GM21528 (cell line): ENCODE data around the gene CMIP.

Experiments used
- ATAC-seq: cut with Tn5 transposase; IDR thresholded peaks from one replicate; pipeline ENCODE4 v1.9.1; 2021; ENCODE audit warnings: mild to moderate bottlenecking, moderate library complexity; ENCODE audit not compliant: unreplicated experiment, low FRiP score

Gene CMIP

GRCh38 chr16:81544700-81545271 lies 100.2 kb downstream of the CMIP start:
- ATAC-seq, result no peak

DNA sequence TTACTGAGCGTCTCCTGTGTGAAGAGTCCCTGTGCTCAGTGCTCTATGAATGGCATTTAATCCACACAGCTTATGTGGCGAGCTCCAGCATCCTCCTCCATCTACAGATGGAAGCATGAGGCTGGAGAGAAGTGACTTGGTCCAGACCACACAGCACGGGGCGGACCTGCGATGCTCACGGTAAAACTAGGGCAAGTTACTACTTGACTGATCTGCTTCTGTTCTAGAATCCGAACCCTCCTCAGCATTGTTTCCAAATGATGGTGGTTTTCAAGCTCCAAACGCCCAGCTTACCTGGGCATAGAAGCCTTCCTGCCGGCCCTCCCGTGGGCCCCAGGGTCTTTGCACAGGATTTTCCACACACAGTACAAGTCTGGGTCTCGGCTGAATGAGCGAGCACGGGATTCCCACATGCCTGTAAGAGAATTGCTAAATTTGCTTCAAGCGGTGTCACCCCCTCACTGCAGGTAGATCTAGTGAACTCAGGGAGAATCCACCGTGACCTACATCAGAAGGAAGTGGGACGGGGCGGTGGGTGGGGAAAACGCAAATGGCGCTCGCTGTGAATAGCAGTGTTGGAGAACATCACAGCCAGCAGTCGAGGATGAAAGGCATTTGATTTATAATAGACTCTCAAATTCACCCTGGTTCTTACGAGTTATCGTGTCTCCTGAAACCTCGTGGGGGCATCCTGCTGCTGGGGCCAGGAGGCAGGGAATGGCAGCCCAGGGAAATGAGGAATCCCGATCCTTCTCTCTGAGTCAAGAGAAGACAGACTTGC lies 101.1 kb downstream of the CMIP start:
- no peak for ATAC-seq

GRCh38 chr16:81546781-81547180 lies 102.2 kb downstream of the CMIP start:
- ATAC-seq, result no peak

GRCh38 chr16:81547194-81547938 lies 102.8 kb downstream of the CMIP start:
- ATAC-seq, result no peak

- no peak for ATAC-seq
Measured at GRCh38 chr16:81547939-81548216, 103.3 kb downstream of the CMIP start.

DNA sequence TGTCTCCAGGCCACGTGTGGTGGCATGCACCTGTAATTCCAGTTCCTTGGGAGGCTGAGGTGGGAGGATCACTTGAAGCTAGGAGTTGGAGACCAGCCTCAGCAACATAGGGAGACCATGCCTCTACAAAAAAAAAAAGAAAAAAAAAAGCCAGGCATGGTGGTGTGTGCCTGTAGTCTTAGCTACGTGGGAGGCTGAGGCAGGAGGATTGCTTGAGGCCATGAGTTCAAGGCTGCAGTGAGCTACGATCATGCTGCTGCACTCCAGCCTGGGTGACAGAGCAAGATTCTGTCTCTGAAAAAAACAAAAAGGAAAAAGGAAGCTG lies 103.9 kb downstream of the CMIP start:
- ATAC-seq, result no peak

- ATAC-seq, result no peak
Measured at GRCh38 chr16:81548876-81549546, 104.4 kb downstream of the CMIP start.

- no peak for ATAC-seq
Measured at GRCh38 chr16:81549547-81550431, 105.2 kb downstream of the CMIP start.

DNA sequence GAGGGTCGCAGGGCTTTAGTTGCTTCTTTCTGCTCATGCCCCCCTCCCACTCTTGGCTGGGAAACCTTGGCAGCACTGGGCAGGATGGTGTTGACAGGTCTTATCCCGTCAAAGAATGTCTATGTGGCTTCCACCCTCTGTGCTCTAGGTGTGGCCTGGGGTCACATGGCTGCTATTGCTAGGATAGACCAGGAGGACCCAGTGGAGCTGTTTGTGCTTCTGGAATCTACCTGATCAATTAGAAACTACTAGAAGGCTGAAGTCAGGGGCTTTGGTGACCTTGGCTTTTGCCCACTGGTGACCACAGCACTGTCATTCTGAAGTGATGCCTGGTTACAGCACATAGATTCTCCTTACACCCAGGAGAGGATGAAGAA lies 105.8 kb downstream of the CMIP start:
- ATAC-seq, result no peak

GRCh38 chr16:81551151-81551808 lies 106.7 kb downstream of the CMIP start:
- ATAC-seq, result no peak

- ATAC-seq, result no peak
Measured at GRCh38 chr16:81551821-81552304, 107.3 kb downstream of the CMIP start.

- no peak for ATAC-seq
Measured at GRCh38 chr16:81552743-81553079, 108.1 kb downstream of the CMIP start.

- no peak for ATAC-seq
Measured at GRCh38 chr16:81553080-81553813, 108.6 kb downstream of the CMIP start.

DNA sequence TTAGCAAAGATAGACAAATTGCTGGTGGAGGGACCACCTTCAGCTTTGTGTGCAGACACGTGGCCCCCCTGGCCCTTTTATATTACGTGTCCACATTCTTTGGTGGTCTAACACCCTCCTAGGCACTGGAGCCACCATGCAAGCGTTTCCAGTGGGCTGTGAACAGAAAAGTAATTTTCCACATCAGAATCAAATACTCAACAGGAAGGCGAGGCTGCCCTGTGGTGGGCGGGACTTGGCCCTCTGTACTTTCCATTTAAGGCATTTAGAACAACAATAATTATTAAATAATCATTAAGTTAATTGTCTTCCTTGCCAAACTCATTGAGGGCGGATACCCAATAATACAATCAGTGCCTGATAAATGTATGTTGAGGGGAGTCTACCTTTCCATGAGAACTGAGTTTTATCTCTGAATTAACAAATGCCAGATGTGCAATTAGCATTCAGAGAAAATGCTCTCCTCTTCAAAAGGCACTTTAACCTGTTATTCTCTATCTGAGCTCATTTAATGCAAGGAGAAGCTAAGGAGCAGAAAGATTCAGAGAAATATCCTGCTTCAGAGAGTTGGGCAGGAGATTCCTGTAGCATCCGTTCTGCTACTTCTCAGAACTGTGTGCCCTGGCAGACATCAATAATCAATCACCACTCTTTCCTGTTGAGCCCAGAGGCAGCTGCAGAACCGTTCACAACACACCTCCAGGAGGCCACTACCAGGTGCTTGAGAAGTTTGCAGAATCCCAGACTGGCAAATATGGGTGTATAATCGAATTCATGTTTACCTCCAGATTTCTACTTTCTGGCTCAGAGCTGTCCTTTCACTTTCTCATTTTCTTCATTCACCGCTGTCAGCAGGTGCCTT lies 109.4 kb downstream of the CMIP start:
- no peak for ATAC-seq

DNA sequence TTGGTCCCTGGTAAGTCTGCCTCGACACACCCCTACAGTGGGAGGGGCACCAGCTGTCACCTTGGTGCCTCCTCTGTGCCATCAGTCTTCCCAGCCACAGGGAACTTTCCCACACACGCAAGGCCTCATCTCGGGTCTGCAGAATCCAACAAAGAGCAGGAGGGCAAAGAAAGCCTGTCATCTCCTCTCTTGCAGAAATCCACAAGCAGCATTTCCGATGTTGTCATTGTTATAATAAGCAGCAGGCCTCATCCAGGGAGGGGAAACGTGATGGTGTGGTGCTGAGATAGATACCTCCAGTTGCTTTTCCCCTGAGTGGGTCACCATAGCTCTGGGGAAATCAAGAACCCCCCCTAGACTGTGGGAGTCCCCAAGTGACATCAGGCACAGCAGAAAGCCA lies 110.4 kb downstream of the CMIP start:
- ATAC-seq, result no peak

DNA sequence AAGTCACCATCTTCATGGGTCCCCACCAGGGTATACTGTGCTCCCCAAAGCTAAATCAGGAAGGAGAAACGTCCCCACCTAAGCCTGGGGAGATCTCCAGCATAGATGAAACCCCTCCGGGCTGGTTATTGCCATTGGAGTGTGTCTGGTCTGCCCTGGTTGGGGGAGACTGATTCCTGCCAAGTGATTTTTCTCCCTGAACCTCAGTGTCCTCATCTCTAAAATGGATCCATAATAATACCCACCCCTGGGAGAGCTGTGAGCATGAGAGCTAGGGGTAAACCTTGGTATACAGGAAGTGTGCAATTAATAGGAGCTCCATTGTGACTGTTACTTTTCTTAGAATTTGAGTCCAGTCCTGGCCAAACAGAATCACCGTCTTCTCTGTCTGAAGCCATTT lies 111.1 kb downstream of the CMIP start:
- no peak for ATAC-seq

DNA sequence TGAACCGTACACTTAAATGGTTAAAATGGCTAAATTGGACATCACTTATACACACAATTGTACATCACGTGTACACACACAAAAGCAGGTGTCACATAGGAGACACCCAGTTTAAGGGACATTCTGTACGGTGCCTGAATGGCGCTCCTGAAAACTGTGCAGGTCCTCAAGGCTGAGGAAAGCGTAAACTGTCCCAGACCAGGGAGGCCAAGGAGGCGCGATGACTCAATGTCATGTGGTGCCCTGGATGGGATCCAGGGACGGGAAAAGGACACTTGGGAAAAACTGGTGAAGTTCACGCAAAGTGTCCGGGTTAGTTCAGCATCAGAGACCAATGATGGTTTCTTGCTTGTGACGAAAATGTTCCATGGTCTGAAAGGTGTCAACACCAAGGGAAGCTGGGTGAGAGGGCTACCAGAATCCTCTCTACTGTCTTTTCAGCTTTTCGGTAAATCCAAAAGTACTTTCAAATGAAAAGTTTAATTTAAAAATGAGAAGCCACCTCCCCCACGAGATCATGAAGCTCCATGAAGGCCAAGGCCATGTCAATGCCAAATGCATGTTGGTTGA lies 112.2 kb downstream of the CMIP start:
- no peak for ATAC-seq

- no peak for ATAC-seq
Measured at GRCh38 chr16:81558077-81558443, 113.5 kb downstream of the CMIP start.
